Progenitor cell of endocrine pancreas (in vitro differentiated cells): ENCODE measurements around the gene MCRS1. TPM values are rescaled to one million over a fixed set of nuclear protein-coding genes. Genes with fewer than 3 reads are reported as not detected.

Source experiments
- DNase-seq: peaks from one replicate; pipeline ENCODE4 v3.0.0; 2021; ENCODE audit warnings: low spot score; ENCODE audit not compliant: unreplicated experiment
- H3K27ac Mint-ChIP-seq: 2 replicates; pipeline ENCODE4 v1.8.0; 2021; ENCODE audit warnings: mild to moderate bottlenecking, moderate library complexity, mixed read lengths
- H3K27me3 Mint-ChIP-seq: 2 replicates; pipeline ENCODE4 v1.8.0; 2021; ENCODE audit warnings: mixed read lengths
- H3K36me3 Mint-ChIP-seq: 2 replicates; pipeline ENCODE4 v1.8.0; 2022; ENCODE audit warnings: mixed read lengths; ENCODE audit not compliant: insufficient read depth
- H3K4me1 Mint-ChIP-seq: 2 replicates; pipeline ENCODE4 v1.8.0; 2021; ENCODE audit warnings: low read depth, mixed read lengths
- H3K4me3 Mint-ChIP-seq: 2 replicates; pipeline ENCODE4 v1.8.0; 2021; ENCODE audit warnings: low read depth, mild to moderate bottlenecking, moderate library complexity, mixed read lengths
- H3K9me3 Mint-ChIP-seq: 2 replicates; pipeline ENCODE4 v1.8.0; 2021; ENCODE audit warnings: low read depth, mixed read lengths
- total RNA-seq: library from RNA; stranded (reverse); gene quantifications from 2 replicates; pipeline ENCODE4 v1.2.1, GENCODE V29; 2021
- TF ChIP-seq, protein P1 (sequence below): fragments of 200-600 bp; sonication (generic); IDR thresholded peaks from one replicate; pipeline ENCODE4 v1.5.0; 2021; ENCODE audit warnings: antibody characterized with exemption, mild to moderate bottlenecking; ENCODE audit not compliant: unreplicated experiment

The MCRS1 gene
- total RNA-seq, 1 donor from 2014 or later = 92.6 TPM

- Mint-ChIP-seq H3K27ac (peak overlapping the region; percentile 5), H3K4me1 (peaks cover 20% of the 10 kb centered on the region), H3K4me3 (peak overlapping the region; percentile 69), H3K27me3 (peaks cover 71% of the 10 kb centered on the region), H3K36me3 (peaks cover 15% of the 10 kb centered on the region), H3K9me3 (no peaks in the 10 kb centered on the region)
- DNase-seq = no peak
- TF ChIP-seq, protein P1, sequence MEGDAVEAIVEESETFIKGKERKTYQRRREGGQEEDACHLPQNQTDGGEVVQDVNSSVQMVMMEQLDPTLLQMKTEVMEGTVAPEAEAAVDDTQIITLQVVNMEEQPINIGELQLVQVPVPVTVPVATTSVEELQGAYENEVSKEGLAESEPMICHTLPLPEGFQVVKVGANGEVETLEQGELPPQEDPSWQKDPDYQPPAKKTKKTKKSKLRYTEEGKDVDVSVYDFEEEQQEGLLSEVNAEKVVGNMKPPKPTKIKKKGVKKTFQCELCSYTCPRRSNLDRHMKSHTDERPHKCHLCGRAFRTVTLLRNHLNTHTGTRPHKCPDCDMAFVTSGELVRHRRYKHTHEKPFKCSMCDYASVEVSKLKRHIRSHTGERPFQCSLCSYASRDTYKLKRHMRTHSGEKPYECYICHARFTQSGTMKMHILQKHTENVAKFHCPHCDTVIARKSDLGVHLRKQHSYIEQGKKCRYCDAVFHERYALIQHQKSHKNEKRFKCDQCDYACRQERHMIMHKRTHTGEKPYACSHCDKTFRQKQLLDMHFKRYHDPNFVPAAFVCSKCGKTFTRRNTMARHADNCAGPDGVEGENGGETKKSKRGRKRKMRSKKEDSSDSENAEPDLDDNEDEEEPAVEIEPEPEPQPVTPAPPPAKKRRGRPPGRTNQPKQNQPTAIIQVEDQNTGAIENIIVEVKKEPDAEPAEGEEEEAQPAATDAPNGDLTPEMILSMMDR = no peak
Observed at GRCh38 chr12:49540229-49541139, 27.5 kb downstream of the MCRS1 start.

GRCh38 chr12:49539406-49540228 is 28.3 kb downstream of the MCRS1 start:
- Mint-ChIP-seq H3K4me1 (peaks cover 19% of the 10 kb centered on the region), H3K36me3 (peaks cover 11% of the 10 kb centered on the region), H3K27ac (no peak overlapping the region), H3K27me3 (peaks cover 69% of the 10 kb centered on the region), H3K4me3 (peak overlapping the region; percentile 70), H3K9me3 (no peaks in the 10 kb centered on the region)
- TF ChIP-seq, protein P1 = no peak
- no peak for DNase-seq

- H3K27me3 Mint-ChIP-seq = peaks cover 63% of the 10 kb centered on the region
- no peaks in the 10 kb centered on the region for H3K9me3 Mint-ChIP-seq
- DNase-seq = peak; percentile 74
- peak within 1 kb of the TSS; percentile 69 for H3K27ac Mint-ChIP-seq
- H3K4me3 Mint-ChIP-seq = peak within 1 kb of the TSS; percentile 78
- TF ChIP-seq, protein P1 = no peak
- peaks cover 12% of the 10 kb centered on the region for H3K36me3 Mint-ChIP-seq
- peaks cover 18% of the 10 kb centered on the region for H3K4me1 Mint-ChIP-seq
Observed at GRCh38 chr12:49538510-49539403, 29.2 kb downstream of the MCRS1 start, which contains the start of gene KCNH3. TSS of gene KCNH3 (plus strand) at chr12:49539030. CDS start at chr12:49539417, 387 bp downstream.

DNA sequence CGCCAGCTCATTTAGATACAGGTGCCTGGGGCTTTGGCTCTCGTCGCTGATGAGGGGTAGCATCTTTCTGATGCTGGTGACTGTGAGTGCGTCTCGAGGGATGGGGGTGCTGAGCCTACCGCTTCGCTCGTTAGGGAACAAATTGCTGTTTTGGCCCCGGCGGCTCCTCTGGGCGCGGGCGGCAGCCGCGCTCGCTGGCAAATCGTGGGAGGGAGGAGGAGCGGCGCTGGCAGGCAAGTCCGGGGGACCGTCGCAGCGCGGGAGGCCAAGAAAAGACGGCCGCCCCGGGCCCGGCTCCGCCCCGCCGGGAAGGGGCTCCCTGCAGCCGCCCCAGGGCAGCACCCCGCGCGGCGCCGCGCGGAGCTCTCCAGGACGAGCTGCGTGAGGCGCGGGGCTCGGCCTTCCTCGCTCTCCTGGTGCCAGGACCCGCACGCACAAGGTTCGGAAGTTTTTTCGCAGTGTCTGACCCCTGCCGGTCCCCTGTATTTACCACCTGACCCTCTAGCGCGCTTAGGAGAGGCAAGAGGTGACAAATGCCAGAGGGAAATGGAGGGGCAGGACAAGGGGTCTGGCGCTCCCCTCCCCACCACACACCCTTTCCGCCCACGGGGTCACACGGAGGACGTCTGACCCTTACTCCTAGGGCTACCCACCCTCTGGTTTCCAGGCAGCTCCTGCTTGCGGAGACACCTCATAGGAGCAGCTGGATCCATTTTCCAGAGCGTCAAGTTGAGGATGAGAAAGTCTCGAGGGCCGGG is 30.0 kb downstream of the MCRS1 start:
- Mint-ChIP-seq H3K9me3 (no peaks in the 10 kb centered on the region), H3K27ac (peak overlapping the region; percentile 69), H3K36me3 (peaks cover 10% of the 10 kb centered on the region), H3K4me1 (peaks cover 22% of the 10 kb centered on the region), H3K4me3 (peak overlapping the region; percentile 78), H3K27me3 (peaks cover 55% of the 10 kb centered on the region)
- DNase-seq = no peak
- TF ChIP-seq, protein P1 = peak; percentile 32
